ENCODE results near the gene PLEK2. TPM values are rescaled to one million over a fixed set of nuclear protein-coding genes. Genes with fewer than 3 reads are reported as not detected.

The PLEK2 gene
- total RNA-seq, 4 donors from 2014 or later, result 0.44 to 0.94 TPM; not detected in 2

DNA sequence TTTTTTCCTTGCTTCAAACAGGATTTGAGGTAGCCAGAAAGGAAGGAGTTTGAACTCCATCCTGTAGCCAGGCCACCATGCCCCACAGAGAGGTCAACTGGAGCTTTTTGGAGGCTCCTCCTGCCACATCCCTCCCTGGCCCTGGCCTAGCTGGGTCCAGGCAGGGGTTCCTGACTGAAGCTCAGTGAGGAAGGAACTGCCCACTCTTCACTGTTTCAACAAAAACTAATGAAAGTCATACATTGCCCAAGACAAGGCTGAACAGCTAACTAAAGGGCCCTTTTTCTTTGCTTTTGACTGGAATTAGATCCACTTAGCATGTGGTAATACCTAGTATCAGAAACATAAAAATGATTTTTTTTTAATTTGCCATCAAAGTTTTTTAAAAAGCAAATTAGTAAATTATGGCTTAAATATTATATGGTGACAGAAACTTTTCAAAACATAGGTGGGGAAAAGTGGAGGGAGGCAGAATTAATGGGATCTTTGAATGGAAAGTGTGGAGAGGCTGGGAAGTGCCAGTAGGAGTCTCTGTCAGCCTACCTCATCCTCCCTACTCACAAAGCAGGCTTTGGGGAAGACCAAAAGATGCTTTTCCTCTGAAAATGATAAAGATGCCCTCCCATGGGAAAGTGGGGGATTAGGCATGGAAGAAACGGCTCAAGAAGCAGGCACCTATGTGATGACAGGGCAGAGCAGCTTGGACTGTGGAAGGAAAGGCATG, 22.0 kb downstream of the PLEK2 start:
- ATAC-seq (no peak), DNase-seq (no peak)
- no peaks in the 10 kb centered on the region for H3K9me3 ChIP-seq
- H3K4me1 ChIP-seq, result no peaks in the 10 kb centered on the region
- H3K27ac ChIP-seq, result no peak overlapping the region
- no peak overlapping the region for H3K4me3 ChIP-seq
- no peaks in the 10 kb centered on the region for H3K27me3 ChIP-seq
- peaks cover 0 to 16% of the 10 kb centered on the region in 2 donors for H3K36me3 ChIP-seq
- intact Hi-C loops (cut with DNase I; ENCODE audit: low total_unique reads) (no loop called here), in situ Hi-C loops (cut with MboI; ENCODE audit: low sequenced_read_pairs in 4 of 4) (no loop called here)
- TF ChIP-seq, protein P1, sequence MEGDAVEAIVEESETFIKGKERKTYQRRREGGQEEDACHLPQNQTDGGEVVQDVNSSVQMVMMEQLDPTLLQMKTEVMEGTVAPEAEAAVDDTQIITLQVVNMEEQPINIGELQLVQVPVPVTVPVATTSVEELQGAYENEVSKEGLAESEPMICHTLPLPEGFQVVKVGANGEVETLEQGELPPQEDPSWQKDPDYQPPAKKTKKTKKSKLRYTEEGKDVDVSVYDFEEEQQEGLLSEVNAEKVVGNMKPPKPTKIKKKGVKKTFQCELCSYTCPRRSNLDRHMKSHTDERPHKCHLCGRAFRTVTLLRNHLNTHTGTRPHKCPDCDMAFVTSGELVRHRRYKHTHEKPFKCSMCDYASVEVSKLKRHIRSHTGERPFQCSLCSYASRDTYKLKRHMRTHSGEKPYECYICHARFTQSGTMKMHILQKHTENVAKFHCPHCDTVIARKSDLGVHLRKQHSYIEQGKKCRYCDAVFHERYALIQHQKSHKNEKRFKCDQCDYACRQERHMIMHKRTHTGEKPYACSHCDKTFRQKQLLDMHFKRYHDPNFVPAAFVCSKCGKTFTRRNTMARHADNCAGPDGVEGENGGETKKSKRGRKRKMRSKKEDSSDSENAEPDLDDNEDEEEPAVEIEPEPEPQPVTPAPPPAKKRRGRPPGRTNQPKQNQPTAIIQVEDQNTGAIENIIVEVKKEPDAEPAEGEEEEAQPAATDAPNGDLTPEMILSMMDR (IDR thresholded peaks at IDR 0.05 in 4 of 5, conservative IDR thresholded peaks at IDR 0.05 in 1 of 5), result no peak
- no peak for TF ChIP-seq POLR2A (IDR thresholded peaks at IDR 0.05)

DNA sequence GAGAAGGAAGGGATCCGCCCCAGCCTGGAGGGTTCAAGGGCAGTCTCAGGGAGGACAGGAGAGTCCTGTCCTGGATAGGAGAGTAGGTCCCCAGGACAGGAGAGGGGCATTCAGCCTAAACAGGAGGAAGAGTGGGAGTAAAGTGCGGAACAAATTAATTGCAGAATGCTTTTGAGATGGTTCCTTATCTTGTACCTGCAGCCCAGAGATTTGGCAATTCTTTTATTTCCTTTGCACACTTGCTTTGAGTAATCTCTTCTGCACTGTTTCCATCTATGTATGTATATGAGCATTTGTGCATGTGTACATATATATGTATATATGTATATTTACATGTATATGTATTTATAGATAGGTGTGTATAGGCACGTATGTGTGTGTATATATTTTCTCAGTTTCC, 22.7 kb downstream of the PLEK2 start:
- no peak for DNase-seq
- Histone ChIP-seq H3K9me3 (no peaks in the 10 kb centered on the region), H3K4me3 (no peak overlapping the region), H3K36me3 (peaks cover 0 to 23% of the 10 kb centered on the region in 2 donors), H3K27me3 (no peaks in the 10 kb centered on the region), H3K27ac (no peak overlapping the region), H3K4me1 (no peaks in the 10 kb centered on the region)
- in situ Hi-C loops (cut with MboI; ENCODE audit: low sequenced_read_pairs in 4 of 4) (no loop called here), intact Hi-C loops (cut with DNase I; ENCODE audit: low total_unique reads) (no loop called here)
- no peak for ATAC-seq
- TF ChIP-seq POLR2A (IDR thresholded peaks at IDR 0.05), result no peak
- TF ChIP-seq, protein P1 (IDR thresholded peaks at IDR 0.05 in 4 of 5, conservative IDR thresholded peaks at IDR 0.05 in 1 of 5), result no peak

DNA sequence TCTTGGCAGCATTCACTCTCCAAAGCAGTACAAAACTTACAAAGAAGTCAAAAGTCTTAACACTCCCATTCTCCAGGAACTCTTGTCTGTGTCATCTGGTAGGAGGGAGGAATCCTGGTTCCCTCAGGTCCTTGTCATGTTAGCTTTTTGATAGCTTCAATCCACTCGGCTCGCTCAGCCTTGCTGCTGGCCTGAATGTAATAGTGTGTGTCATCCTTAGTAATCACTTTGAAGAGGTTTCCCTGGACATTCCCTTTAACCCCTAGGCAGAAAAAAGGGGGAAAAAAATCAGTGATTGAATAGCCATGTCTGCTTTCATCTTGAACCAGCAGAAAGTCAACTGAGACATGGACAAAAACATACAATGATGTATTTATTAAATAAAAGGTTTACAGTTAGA, 24.8 kb downstream of the PLEK2 start:
- in situ Hi-C loops (cut with MboI; ENCODE audit: low sequenced_read_pairs in 4 of 4) (no loop called here), intact Hi-C loops (cut with DNase I; ENCODE audit: low total_unique reads) (no loop called here)
- TF ChIP-seq, protein P1 (IDR thresholded peaks at IDR 0.05 in 4 of 5, conservative IDR thresholded peaks at IDR 0.05 in 1 of 5), result no peak
- H3K27ac ChIP-seq, result no peak overlapping the region
- H3K27me3 ChIP-seq, result no peaks in the 10 kb centered on the region
- ATAC-seq, result no peak
- no peaks in the 10 kb centered on the region for H3K4me1 ChIP-seq
- H3K4me3 ChIP-seq, result no peak overlapping the region
- H3K36me3 ChIP-seq, result peaks cover 0 to 44% of the 10 kb centered on the region in 2 donors
- DNase-seq, result no peak
- no peaks in the 10 kb centered on the region for H3K9me3 ChIP-seq

DNA sequence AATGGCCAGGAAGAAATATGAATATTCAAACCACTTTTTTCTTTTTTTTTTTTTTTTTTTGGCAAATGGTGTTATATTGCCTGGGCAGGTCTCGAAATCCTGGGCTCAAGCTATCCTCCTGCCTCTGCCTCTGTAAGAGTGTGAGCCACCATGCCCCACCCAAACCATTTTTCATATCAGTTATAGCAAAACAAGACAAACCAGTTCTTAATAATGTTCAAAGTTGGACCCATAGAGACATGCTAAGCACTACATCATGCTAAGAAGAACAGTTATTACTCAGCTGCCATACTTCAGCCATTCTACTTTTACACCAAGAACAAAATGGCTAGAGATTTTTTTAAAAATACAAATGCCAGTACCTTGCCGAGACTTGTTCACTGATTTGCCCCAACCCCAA, 26.3 kb downstream of the PLEK2 start:
- Histone ChIP-seq H3K4me1 (no peaks in the 10 kb centered on the region), H3K4me3 (no peak overlapping the region), H3K27me3 (no peaks in the 10 kb centered on the region), H3K36me3 (peaks cover 0 to 59% of the 10 kb centered on the region in 2 donors), H3K9me3 (no peaks in the 10 kb centered on the region), H3K27ac (no peak overlapping the region)
- intact Hi-C loops (cut with DNase I; ENCODE audit: low total_unique reads) (no loop called here), in situ Hi-C loops (cut with MboI; ENCODE audit: low sequenced_read_pairs in 4 of 4) (no loop called here)
- no peak for DNase-seq
- TF ChIP-seq, protein P1 (IDR thresholded peaks at IDR 0.05 in 4 of 5, conservative IDR thresholded peaks at IDR 0.05 in 1 of 5), result no peak
- no peak for TF ChIP-seq POLR2A (IDR thresholded peaks at IDR 0.05)
- ATAC-seq, result no peak

DNA sequence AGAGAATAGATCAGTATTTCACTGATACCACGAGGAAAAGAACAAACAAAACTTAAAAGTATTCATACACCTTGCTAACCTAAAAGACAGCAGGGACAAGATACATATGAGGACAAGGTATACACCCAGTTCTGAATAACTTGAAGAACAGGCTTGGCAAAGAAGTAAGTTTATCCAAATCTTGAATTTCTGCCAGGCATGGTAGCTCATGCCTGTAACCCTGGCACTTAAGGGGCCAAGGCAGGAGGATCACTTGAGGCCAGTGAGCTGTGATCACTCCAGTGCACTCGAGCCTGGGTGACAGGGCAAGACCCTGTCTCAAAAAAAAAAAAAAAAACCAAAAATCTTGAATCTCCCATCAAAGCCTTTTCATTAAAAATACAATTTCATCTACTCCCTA, 26.8 kb downstream of the PLEK2 start:
- Histone ChIP-seq H3K4me1 (no peaks in the 10 kb centered on the region), H3K9me3 (no peaks in the 10 kb centered on the region), H3K27ac (no peak overlapping the region), H3K36me3 (peaks cover 0 to 64% of the 10 kb centered on the region in 2 donors), H3K27me3 (no peaks in the 10 kb centered on the region), H3K4me3 (no peak overlapping the region)
- ATAC-seq (no peak), DNase-seq (no peak)
- in situ Hi-C loops (cut with MboI; ENCODE audit: low sequenced_read_pairs in 4 of 4) (no loop called here), intact Hi-C loops (cut with DNase I; ENCODE audit: low total_unique reads) (no loop called here)
- TF ChIP-seq, protein P1 (IDR thresholded peaks at IDR 0.05 in 4 of 5, conservative IDR thresholded peaks at IDR 0.05 in 1 of 5), result no peak
